Measurements from ENCODE around the gene RAB37. TPM values are rescaled to one million over a fixed set of nuclear protein-coding genes. Genes with fewer than 3 reads are reported as not detected.

Gene RAB37
- total and polyA plus RNA-seq, 7 donors, result 0.62 to 0.82 (median 0.69) TPM

DNA sequence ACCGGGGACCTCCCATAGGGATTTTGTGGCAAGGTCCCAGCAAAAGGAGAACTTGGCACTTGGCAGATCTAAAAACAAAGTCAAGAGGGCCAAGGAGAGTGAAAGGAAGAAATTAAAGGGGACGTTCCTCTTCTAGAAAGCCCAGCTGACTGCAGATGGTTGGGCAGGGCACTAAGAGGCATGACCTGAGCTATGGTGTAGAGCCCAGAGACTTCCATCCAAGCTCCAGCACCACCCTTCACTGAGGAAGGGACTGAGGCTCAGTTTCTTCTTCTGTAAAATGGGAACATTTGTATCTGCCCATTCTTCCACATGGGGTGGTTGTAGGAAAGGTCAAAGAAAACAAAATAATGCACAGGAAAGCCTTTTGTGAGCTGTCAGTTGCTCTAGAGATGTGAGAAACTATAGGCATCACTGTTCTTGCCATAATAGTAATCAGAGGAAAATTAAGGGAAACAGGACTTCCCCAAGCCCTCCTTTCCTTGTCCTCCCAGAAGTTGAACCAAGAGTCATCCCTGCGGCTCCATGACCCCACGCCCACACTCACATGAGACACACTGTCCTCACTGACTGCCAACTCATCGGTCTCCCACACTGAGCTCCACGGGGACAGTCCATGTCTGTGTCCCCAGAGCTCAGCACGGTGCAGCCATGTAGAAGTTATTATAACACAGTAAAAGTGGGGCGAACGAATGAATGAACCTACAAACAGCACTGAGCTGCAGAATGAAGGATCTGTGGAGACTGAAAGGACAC is 34.8 kb upstream of the RAB37 start:
- DNase-seq, result no peak
- intact Hi-C loops (cut with DNase I), result no loop called here
- Histone ChIP-seq H3K4me1 (no peaks in the 10 kb centered on the region), H3K9me3 (no peaks in the 10 kb centered on the region), H3K27me3 (ENCODE audit: insufficient read depth in 3 of 3, low read length in 2 of 3) (peaks cover 0 to 16% (median 4%) of the 10 kb centered on the region in 3 donors), H3K27ac (no peak overlapping the region), H3K36me3 (ENCODE audit: insufficient read depth in 1 of 2, low read depth in 1 of 2) (no peaks in the 10 kb centered on the region), H3K4me3 (no peak overlapping the region)
- no peak for ATAC-seq
- 64 to 68% (median 67%) methylated on average over 9 of the region's 9 CpGs for WGBS, 3 donors
- TF ChIP-seq, protein P1, sequence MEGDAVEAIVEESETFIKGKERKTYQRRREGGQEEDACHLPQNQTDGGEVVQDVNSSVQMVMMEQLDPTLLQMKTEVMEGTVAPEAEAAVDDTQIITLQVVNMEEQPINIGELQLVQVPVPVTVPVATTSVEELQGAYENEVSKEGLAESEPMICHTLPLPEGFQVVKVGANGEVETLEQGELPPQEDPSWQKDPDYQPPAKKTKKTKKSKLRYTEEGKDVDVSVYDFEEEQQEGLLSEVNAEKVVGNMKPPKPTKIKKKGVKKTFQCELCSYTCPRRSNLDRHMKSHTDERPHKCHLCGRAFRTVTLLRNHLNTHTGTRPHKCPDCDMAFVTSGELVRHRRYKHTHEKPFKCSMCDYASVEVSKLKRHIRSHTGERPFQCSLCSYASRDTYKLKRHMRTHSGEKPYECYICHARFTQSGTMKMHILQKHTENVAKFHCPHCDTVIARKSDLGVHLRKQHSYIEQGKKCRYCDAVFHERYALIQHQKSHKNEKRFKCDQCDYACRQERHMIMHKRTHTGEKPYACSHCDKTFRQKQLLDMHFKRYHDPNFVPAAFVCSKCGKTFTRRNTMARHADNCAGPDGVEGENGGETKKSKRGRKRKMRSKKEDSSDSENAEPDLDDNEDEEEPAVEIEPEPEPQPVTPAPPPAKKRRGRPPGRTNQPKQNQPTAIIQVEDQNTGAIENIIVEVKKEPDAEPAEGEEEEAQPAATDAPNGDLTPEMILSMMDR (IDR thresholded peaks at IDR 0.05), result no peak

DNA sequence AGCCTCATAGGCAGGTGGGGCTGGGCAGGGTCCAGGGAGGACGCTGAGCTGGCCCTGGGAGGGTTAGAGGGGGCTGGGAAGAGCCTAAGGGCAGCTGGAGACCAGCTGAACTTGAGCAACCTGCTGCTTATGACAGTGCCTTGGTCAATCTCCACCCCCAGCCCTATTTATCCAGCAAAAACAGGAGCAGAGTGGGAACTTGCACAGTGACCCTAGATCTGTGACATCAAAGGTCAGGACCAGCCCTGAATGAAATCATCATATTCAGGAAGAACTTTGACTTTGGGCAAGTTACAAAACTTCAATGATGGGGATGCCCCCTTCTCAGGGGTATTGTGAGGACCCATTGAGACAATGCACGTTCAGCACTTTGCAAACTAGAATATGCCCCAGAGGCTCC is 33.7 kb upstream of the RAB37 start:
- TF ChIP-seq, protein P1 (IDR thresholded peaks at IDR 0.05), result no peak
- Histone ChIP-seq H3K36me3 (ENCODE audit: insufficient read depth in 1 of 2, low read depth in 1 of 2) (no peaks in the 10 kb centered on the region), H3K9me3 (no peaks in the 10 kb centered on the region), H3K27me3 (ENCODE audit: insufficient read depth in 3 of 3, low read length in 2 of 3) (peaks cover 0 to 19% (median 2%) of the 10 kb centered on the region in 3 donors), H3K4me3 (no peak overlapping the region), H3K27ac (no peak overlapping the region), H3K4me1 (no peaks in the 10 kb centered on the region)
- WGBS, 3 donors, result 35 to 54% (median 51%) methylated on average over 2 of the region's 2 CpGs
- no peak for ATAC-seq
- intact Hi-C loops (cut with DNase I), result no loop called here
- no peak for DNase-seq

DNA sequence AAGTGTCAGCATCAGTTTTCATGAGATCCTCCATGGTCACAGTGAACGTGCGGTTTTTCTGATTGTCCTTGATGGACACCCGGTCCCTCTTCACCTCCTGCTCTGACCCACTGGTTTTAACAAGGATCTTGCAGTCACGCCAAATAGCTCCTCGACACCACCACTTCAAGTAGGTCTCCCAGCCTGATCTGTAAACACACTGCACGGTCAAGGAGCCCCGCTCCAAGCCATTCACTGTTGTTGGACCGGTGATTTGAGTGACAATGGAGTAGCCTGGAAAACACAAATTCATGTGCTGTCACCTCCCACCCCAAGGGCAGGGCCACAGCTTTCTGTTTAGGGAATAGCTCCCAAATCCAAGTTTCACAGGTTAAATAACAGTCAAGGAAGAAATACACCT is 32.5 kb upstream of the RAB37 start:
- no peak for ATAC-seq
- Histone ChIP-seq H3K36me3 (ENCODE audit: insufficient read depth in 1 of 2, low read depth in 1 of 2) (no peaks in the 10 kb centered on the region), H3K9me3 (no peaks in the 10 kb centered on the region), H3K4me1 (no peaks in the 10 kb centered on the region), H3K27me3 (ENCODE audit: insufficient read depth in 3 of 3, low read length in 2 of 3) (peaks cover 0 to 22% (median 2%) of the 10 kb centered on the region in 3 donors), H3K27ac (no peak overlapping the region), H3K4me3 (no peak overlapping the region)
- intact Hi-C loops (cut with DNase I), result no loop called here
- 79 to 82% (median 82%) methylated on average over 8 of the region's 8 CpGs for WGBS, 3 donors
- TF ChIP-seq, protein P1 (IDR thresholded peaks at IDR 0.05), result no peak
- DNase-seq, result no peak

DNA sequence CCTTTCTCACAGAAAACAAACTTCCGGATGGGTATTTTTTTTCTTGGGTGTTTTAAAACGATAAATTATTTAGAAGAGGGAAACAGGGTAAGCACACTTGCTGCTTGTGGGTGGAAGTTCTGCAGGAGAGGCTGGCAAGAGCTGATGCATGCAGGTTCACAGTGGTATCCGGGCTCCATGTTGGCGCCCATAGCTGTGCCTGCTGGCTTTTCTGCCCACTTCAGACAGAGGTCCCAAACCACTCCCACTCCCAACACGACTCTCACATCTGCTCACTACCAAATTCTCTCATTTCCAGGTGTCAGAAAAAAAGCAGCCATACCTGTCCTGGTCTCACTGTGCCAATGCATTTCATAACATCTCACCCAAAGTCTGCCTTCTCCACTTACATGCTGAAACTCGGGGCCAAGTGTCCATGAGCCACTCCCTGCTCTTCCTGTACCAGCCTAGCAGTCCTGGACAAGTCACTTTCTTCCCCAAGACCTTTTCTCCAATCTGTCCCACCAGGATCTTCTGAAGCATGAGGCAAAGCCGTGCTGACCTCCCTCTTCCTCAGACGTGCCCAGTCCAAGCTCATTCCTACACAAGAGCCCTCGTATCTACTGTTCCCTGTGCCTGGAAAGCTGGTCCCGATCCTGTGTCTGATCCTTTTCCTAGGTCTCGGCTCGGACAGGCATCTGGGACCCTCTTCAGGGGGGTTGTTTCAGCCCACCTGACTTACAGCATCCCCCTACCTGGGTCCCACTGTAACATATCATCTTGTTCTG is 25.8 kb upstream of the RAB37 start:
- DNase-seq (no peak), ATAC-seq (no peak)
- no peaks in the 10 kb centered on the region for H3K4me1 ChIP-seq
- H3K27ac ChIP-seq, result no peak overlapping the region
- intact Hi-C loops (cut with DNase I), result no loop called here
- 52 to 57% (median 54%) methylated on average over 12 of the region's 12 CpGs for WGBS, 3 donors
- no peak overlapping the region for H3K4me3 ChIP-seq
- H3K9me3 ChIP-seq, result no peaks in the 10 kb centered on the region
- TF ChIP-seq, protein P1 (IDR thresholded peaks at IDR 0.05), result no peak
- H3K36me3 ChIP-seq (ENCODE audit: insufficient read depth in 1 of 2, low read depth in 1 of 2), result no peaks in the 10 kb centered on the region
- H3K27me3 ChIP-seq (ENCODE audit: insufficient read depth in 3 of 3, low read length in 2 of 3), result peaks cover 0 to 24% (median 0%) of the 10 kb centered on the region in 3 donors

Data from psoas muscle (tissue), 8 donors.